DLD1 (cell line): ENCODE measurements around the gene EDEM1.
"Not testable (repeated sequence)": the region's sequence is repeated elsewhere in the genome, so short reads cannot be mapped to it uniquely, and the experiment has no call there.

Source experiments
- in situ Hi-C: cut with HindIII; loops from 2 replicates; pipeline ENCODE4 v1.10.0; 2017; ENCODE audit warnings: low sequenced_read_pairs

The EDEM1 gene

GRCh38 chr3:5172018-5172417 lies 15.5 kb upstream of the EDEM1 start:
- in situ Hi-C loops: no loop called here

DNA sequence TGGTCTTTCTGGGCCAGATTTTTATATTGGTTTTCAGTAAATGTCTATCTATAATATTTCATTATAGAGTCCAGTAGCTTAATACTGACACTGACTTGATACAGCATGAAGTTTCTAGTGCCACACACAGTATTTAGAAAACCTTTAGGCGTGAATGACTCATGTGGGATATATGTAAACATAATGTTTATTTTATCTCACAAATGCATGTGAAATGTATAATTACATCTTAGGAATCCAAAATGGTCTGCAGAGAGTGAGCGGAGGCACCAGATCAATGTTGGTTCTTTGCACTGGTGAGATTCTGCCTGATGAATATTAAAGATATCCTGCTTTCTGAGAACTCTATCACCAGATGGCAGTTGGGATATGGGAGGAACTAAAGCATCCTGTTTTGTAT lies 8.5 kb upstream of the EDEM1 start:
- in situ Hi-C loops: not testable (repeated sequence)

DNA sequence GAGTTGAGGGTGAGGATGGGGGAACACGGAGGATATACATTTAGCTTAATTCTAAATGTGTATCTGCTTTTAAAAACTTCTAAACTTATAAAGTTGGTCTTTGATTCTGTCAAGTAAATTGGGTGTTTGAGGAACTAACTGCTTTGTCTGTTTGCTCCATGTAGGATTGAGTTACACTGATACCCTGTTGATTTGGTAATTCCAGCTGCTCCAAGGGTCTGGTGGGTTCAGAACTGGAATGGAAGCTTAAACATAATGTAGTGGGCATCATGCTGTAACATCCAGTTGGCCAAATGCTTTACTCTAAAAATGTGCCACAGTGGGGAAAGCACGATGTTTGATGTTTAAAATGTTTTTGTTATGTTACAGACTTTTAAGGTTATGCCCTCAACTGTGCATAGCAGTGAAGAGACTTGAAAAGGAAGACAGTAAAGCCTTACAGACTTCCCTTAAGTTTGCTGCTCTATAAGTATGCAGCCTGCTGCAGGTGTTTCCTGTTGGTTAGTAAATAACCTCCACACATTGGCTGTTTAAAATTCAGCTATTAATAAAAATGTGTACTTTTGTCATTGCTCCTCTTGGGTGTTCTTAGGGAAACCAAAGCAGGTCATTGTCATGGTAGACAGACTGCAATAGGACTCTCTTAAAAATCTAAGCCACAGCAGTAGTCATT lies 5.9 kb upstream of the EDEM1 start:
- in situ Hi-C loops: no loop called here

DNA sequence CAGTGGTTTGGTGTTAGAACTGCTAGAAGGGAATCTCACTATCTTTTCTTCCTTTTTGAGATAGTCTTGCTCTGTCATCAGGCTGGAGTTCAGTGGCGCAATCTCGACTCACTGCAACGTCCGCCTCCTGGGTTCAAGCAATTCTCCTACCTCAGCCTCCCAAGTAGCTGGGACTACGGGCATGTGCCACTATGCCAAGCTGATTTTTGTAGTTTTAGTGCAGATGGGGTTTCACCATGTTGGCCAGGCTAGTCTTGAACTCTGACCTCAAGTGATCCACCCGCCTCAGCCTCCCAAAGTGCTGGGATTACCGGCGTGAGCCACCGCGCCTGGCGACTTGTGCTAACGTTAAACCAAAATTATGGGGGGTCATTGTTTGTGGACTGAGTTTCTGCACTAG lies 3.8 kb upstream of the EDEM1 start:
- in situ Hi-C loops: not testable (repeated sequence)

- in situ Hi-C loops: no loop called here
These were observed 3.0 kb upstream of the EDEM1 start for GRCh38 chr3:5184499-5184898.

GRCh38 chr3:5185093-5185673 lies 2.3 kb upstream of the EDEM1 start:
- in situ Hi-C loops: no loop called here

DNA sequence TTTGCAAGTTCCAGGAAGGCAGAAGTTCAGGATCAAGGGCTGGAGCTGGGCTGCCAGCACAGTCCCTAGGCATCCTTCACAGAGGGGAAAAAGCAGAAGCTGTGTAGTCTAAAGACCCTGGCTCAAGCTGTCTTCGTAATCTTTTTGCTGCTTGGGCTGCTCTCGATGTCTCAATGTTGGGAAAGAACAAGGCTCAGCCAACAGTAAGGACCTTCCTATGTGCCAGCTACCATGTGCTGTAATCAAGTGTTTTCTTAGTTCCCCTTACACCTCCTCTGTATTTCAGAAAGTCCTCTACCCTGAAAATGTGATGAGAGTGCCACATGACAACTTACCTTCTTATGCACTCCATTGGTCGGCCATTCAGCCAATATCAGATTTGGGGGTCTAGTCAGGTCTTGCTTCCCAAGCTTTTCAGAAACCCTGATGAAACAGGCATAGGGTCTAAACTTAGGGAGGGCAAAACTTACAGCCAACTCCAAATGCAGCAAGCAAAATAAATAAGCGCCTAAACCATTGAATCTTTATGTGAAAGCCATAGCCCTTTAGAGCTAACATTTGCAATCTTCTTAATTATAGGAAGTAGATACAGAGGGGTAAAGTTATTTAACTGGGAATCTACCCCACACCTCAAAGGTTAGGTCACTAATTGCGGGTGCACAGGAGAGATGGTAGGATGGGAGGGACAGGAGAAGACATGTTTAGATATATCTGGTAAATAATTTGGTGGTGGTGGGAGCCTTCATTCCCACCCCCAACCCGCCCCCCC lies 1.2 kb upstream of the EDEM1 start:
- in situ Hi-C loops: no loop called here

DNA sequence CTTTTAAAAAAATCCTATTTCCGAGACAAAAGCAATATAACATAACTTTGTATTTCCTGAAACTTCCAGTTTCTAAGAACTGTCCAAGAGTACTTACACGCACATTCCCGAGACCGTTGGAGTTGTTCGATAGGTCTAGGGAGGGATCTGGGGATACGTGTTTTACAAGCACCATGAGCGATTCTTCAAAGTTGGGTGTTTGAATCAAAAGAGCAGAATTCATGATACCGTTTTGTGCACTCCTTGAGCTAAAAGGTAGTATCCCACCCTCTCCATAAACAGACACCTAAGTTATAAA lies 700 bp upstream of the EDEM1 start:
- in situ Hi-C loops: no loop called here

- in situ Hi-C loops: no loop called here
These were observed 462 bp downstream of the EDEM1 start for GRCh38 chr3:5187920-5188418.

DNA sequence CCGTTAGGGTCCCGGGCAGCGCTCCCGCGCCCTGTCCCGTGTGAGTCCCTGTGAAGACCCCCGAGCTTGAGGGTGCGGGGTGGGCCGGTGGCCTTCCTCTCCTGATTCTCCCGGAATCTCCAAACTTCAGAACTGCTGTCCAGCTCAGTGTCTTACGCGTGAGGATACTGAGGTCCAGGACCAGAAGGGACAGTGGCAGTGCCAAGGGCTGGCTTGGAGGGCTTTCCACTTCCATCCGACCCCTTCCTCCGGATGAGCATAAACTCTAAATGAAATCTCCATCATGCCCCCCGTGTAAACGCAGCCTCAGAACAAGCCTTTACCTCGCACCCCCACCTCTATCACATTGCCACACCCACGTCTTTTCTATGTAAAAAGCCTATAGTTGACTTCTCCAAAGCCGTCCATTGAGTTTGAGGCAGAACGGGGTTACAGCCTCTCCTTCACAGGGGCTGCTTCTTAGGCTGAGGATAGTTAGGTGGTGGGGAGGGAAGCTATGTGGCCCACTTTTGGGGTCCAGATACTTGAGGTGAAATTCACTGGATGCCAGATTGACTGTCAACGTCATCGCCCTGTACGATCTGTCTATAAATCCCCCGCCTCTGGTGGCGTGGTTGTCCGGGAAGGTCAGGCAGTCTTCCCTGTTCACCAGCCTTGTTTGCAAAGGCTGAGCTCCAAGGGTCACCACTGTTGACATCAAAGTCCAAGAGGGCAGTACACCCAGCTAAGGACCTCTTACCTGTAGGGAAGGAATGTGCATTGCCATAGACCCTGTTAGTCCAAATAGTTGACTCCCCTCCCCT lies 1.1 kb downstream of the EDEM1 start:
- in situ Hi-C loops: no loop called here

DNA sequence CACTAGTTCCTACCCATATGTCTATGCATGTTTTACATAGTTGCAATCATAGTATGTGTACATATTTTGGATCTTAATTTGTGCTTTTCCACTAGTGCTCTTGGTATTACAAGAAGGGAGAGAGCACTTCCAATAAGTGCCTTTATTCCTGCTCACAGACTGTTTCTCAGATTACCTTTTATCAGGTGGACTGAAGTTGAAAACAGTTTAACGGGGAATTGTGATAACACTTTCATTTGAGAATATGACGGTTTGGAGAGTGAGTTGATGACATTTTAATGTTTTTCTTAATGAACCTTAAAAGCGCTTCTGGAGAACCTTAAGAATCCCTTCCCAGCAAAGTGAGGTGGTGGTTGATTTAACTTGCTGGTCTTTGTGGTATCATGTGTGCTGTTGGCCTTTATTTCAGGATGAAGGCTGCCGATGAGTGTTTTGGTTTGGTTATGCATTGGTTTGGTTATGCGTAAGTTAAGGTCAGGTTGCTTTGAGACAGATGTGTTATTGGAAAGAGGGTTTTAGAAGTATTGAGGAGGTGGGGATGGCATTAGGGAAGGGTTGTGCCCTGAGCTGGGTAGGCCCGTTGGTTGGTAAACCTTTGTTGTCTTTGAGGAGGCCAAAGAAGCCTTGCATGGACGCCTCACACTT lies 2.8 kb downstream of the EDEM1 start:
- in situ Hi-C loops: no loop called here

DNA sequence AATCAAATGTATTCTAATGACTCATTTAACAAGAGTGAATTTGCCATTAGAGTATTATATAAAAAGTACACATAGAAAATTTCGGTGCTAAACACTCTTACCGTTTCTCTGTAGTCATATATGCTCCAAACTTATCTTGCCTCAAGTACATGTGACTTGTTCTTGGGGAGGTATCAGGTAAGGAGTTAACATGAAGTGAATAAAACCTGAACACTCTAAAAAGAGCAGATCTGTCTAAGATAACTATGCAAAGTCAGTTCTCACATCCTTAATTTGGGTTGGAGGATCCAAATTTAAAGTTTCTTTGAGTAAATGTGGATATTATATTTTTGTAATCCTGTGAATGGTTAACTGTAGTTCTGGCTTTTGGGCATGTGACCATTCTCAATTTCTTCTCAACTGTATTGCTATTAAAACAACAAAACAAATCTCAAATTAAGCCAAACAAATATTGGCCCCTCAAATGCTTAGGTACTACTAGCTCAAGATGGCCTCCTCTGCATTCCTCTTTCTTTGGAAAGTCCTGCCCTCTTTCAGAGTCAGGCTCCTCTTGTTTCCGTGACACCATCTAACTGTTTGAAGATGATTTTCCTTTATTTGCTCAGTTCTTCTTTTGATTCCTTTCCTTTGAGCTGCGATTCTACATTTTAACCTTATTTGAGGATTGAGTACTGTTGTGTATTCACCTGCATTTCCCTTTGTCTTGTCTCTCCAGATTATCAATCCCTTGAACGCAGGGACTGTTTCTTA lies 4.2 kb downstream of the EDEM1 start:
- in situ Hi-C loops: no loop called here

- in situ Hi-C loops: no loop called here
These were observed 5.3 kb downstream of the EDEM1 start for GRCh38 chr3:5192571-5193365.

- in situ Hi-C loops: no loop called here
These were observed 6.8 kb downstream of the EDEM1 start for GRCh38 chr3:5194341-5194740.

DNA sequence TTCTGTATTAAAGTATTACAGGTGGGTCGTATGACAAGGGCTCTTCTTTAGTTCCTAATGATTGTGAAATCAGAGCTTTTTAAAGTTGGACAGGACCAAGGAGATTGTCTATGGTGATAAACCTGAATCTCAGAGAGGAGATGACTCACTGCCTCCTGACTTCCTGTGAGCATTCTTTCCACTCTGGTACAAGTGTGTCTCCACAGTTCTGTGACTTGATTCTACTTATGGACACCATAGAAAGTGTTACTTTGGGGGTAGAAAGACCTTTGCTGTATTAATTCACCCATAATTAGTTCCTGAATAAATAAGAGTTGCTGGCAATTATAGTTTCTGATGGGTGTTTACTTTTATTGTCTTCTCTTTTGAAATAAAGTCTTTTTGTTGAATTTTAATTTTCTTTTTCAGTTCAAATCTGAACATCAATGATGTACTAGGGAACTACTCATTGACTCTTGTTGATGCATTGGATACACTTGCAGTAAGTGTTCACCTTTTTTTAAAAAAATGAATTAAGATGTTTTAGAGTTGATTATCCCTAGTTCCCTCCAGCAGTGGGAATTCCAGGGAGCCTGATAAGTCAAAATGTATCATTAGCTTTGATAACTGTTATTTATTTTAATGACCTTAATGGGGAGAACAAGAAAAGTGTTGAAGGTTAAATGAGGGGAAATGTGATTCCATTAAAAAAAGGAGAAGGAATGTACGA lies 7.4 kb downstream of the EDEM1 start:
- in situ Hi-C loops: no loop called here

DNA sequence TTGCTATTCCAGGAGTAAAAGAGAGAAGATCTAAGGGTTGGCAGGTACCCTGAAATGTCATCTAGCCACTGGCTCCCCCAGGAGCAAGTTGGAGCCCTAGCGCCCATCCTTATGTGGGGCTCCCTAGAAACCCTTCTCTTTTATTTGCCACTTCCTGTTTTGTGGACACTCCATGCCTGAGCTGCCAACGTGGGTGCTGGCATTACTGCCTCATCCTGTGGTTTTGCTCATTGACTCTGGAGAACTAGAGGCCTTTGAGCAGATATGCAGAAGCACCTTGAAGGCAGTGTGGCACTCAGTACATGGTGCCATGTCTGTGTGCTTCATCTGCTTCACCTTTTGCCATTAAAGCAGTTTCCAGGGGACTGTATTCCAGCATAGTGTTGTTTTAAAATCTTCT lies 8.1 kb downstream of the EDEM1 start:
- in situ Hi-C loops: no loop called here

DNA sequence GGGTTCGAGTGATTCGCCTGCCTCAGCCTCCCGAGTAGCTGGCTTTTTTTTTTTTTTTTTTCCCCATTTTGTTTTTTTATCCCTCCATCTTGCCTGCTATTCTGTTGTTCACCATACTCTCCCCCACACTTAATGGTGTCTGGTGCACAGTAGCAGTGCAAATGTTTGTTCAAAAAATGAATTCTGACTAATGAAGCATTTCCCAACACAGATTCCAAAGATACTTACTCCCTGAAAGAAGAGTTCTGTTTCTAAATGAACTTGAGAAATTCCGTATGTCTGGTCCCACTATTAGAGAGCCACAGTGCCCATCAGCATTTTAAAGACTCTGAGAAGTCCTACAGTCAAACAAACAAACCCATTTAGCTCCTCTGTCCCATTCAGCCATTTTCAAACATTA lies 9.5 kb downstream of the EDEM1 start:
- in situ Hi-C loops: no loop called here

DNA sequence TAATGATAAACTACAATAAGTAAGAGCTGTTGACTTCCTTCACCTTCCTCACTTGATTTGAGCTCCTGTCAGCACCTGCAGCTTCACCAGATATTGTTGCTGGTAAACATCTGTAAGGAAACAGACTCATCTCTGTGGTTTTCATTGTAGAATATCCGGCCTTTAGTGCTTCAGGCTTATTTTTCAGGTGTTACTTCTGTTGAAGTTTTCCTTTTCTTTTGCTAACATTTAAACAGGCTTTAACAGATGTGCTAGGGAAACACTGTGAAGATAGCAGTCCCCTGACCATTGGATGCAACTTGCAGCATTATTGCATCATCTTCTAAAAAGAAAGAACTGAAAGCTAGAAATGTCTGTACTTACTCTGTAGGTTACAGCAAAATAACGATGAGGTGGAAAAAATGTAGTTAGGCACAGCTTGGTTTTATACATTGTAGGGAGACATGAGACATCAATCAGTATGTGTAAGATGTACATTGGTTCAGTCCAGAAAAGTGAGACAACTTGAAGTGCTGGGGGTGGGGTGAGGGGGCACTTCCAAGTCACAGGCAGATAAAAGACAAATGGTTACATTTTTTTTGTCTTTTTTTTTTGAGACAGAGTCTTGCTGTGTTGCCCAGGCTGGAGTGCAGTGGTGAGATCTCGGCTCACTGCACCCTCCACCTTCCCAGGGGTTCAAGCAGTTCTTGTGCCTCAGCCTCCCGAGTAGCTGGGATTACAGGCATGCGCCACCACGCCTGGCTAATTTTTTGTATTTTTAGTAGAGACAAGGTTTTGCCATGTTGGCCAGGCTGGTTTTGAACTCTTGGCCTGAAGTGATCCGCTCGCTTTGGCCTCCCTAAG lies 10.2 kb downstream of the EDEM1 start:
- in situ Hi-C loops: no loop called here
